Measurements from ENCODE around the gene PPA2. TPM values are rescaled to one million over a fixed set of nuclear protein-coding genes. Genes with fewer than 3 reads are reported as not detected.
"Not testable (repeated sequence)": the region's sequence is repeated elsewhere in the genome, so short reads cannot be mapped to it uniquely, and the experiment has no call there.

The PPA2 gene
- total RNA-seq, 4 donors from 2014 or later: 46.2 to 164 (median 84.6) TPM

DNA sequence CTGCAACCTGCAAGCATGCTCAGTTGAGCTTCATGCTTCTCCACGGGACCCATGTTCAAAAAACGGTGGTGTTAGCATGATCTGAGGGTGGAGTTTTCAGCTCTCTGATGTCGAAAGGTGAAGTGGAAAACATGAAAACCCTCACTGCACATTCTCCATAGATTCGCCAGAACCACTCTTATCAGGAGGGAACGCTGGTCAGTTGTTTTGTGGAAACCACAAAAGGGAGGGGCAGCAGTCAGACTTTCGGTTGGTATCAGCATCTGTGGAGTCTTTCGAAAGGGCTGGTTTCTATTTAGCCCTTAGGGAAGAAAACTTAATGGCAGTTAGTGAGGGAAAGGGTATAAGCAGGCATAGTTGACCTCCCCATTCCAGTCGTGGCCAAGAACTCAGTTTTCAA is 12.6 kb downstream of the PPA2 start:
- H3K27ac ChIP-seq: no peak overlapping the region
- H3K27me3 ChIP-seq: no peaks in the 10 kb centered on the region
- peaks cover 0 to 6% (median 0%) of the 10 kb centered on the region in 4 donors for H3K4me1 ChIP-seq
- no peak overlapping the region for H3K4me3 ChIP-seq
- intact Hi-C loops (cut with DNase I; ENCODE audit: low total_unique reads): no loop called here
- H3K36me3 ChIP-seq: no peaks in the 10 kb centered on the region
- in situ Hi-C loops (cut with MboI; ENCODE audit: low pct_ligation_motif_present in 1 of 4, low pct_unique_long_range_greater_than_20kb in 1 of 4, low sequenced_read_pairs in 3 of 4): loop anchor here in 2 of 4 donors (10.0 kb wide), 1 partner anchor 326 kb away; no protein-coding TSS in a partner anchor
- TF ChIP-seq EP300 (IDR thresholded peaks at IDR 0.05; ENCODE audit: low read depth) (no peak), POLR2A (IDR thresholded peaks at IDR 0.05) (no peak), POLR2AphosphoS5 (IDR thresholded peaks at IDR 0.05) (no peak)
- TF ChIP-seq, protein P1, sequence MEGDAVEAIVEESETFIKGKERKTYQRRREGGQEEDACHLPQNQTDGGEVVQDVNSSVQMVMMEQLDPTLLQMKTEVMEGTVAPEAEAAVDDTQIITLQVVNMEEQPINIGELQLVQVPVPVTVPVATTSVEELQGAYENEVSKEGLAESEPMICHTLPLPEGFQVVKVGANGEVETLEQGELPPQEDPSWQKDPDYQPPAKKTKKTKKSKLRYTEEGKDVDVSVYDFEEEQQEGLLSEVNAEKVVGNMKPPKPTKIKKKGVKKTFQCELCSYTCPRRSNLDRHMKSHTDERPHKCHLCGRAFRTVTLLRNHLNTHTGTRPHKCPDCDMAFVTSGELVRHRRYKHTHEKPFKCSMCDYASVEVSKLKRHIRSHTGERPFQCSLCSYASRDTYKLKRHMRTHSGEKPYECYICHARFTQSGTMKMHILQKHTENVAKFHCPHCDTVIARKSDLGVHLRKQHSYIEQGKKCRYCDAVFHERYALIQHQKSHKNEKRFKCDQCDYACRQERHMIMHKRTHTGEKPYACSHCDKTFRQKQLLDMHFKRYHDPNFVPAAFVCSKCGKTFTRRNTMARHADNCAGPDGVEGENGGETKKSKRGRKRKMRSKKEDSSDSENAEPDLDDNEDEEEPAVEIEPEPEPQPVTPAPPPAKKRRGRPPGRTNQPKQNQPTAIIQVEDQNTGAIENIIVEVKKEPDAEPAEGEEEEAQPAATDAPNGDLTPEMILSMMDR (IDR thresholded peaks at IDR 0.05): no peak
- no peaks in the 10 kb centered on the region for H3K9me3 ChIP-seq
- no peak for DNase-seq
- WGBS, 2 donors (ENCODE audit: low coverage in 1 of 2): 77 to 88% methylated on average over 3 to 8 of the region's 8 CpGs

- no peak for DNase-seq
- H3K4me1 ChIP-seq: peaks cover 0 to 6% (median 0%) of the 10 kb centered on the region in 4 donors
- no peak overlapping the region for H3K4me3 ChIP-seq
- in situ Hi-C loops (cut with MboI; ENCODE audit: low pct_ligation_motif_present in 1 of 4, low pct_unique_long_range_greater_than_20kb in 1 of 4, low sequenced_read_pairs in 3 of 4): loop anchor here in 2 of 4 donors (10.0 kb wide), 1 partner anchor 326 kb away; no protein-coding TSS in a partner anchor
- no peak overlapping the region for H3K27ac ChIP-seq
- H3K27me3 ChIP-seq: no peaks in the 10 kb centered on the region
- H3K36me3 ChIP-seq: no peaks in the 10 kb centered on the region
- 72 to 83% methylated on average over 2 of the region's 2 CpGs for WGBS, 2 donors (ENCODE audit: low coverage in 1 of 2)
- no peaks in the 10 kb centered on the region for H3K9me3 ChIP-seq
- TF ChIP-seq, protein P1 (IDR thresholded peaks at IDR 0.05): no peak
- no peak for TF ChIP-seq EP300 (IDR thresholded peaks at IDR 0.05; ENCODE audit: low read depth)
- TF ChIP-seq POLR2A (IDR thresholded peaks at IDR 0.05): no peak
- no peak for TF ChIP-seq POLR2AphosphoS5 (IDR thresholded peaks at IDR 0.05)
- intact Hi-C loops (cut with DNase I; ENCODE audit: low total_unique reads): no loop called here
Measured at GRCh38 chr4:105460306-105460705, 13.6 kb downstream of the PPA2 start.

GRCh38 chr4:105458541-105458940 is 15.3 kb downstream of the PPA2 start:
- H3K27ac ChIP-seq; DNase-seq; H3K27me3 ChIP-seq; H3K4me1 ChIP-seq; intact Hi-C loops (cut with DNase I; ENCODE audit: low total_unique reads); H3K9me3 ChIP-seq; H3K36me3 ChIP-seq; H3K4me3 ChIP-seq; in situ Hi-C loops (cut with MboI; ENCODE audit: low pct_ligation_motif_present in 1 of 4, low pct_unique_long_range_greater_than_20kb in 1 of 4, low sequenced_read_pairs in 3 of 4): not testable (repeated sequence)
- WGBS, 2 donors (ENCODE audit: low coverage in 1 of 2): 97% methylated on average over 11 of the region's 11 CpGs; no CpG with 5 or more reads in 1 of the 2 donors

DNA sequence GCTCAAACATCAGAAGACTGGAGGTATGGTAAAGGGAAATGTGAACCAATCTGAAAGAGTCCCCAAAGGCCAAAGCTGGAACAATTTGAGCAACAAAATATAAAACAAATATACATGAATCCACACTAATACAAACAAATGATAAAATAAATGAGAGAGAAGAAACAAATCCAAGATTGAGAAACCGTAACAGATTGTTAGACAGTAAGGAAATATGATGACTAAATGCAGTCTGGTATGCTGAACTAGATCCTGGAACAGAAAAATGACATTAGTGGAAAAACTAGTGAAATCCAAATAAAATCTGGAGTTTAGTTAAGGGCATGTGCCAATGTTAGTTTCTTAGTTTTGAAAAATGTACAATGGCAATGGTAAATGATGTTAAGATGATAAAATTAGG is 15.9 kb downstream of the PPA2 start:
- Histone ChIP-seq H3K4me1 (peaks cover 0 to 6% (median 0%) of the 10 kb centered on the region in 4 donors), H3K4me3 (no peak overlapping the region), H3K27me3 (no peaks in the 10 kb centered on the region), H3K36me3 (peaks cover 0 to 5% (median 0%) of the 10 kb centered on the region in 4 donors), H3K27ac (no peak overlapping the region), H3K9me3 (no peaks in the 10 kb centered on the region)
- intact Hi-C loops (cut with DNase I; ENCODE audit: low total_unique reads): no loop called here
- DNase-seq: no peak
- 79 to 85% methylated on average over 1 of the region's 1 CpG for WGBS, 2 donors (ENCODE audit: low coverage in 1 of 2)
- in situ Hi-C loops (cut with MboI; ENCODE audit: low pct_ligation_motif_present in 1 of 4, low pct_unique_long_range_greater_than_20kb in 1 of 4, low sequenced_read_pairs in 3 of 4): no loop called here
- TF ChIP-seq POLR2AphosphoS5 (IDR thresholded peaks at IDR 0.05) (no peak), EP300 (IDR thresholded peaks at IDR 0.05; ENCODE audit: low read depth) (no peak), POLR2A (IDR thresholded peaks at IDR 0.05) (no peak)
- TF ChIP-seq, protein P1 (IDR thresholded peaks at IDR 0.05): no peak

GRCh38 chr4:105455998-105456397 is 17.9 kb downstream of the PPA2 start:
- 61 to 80% methylated on average over 2 of the region's 2 CpGs for WGBS, 2 donors (ENCODE audit: low coverage in 1 of 2)
- Histone ChIP-seq H3K4me3 (no peak overlapping the region), H3K9me3 (no peaks in the 10 kb centered on the region), H3K4me1 (peaks cover 0 to 6% (median 0%) of the 10 kb centered on the region in 4 donors), H3K27me3 (no peaks in the 10 kb centered on the region), H3K36me3 (peaks cover 0 to 12% (median 6%) of the 10 kb centered on the region in 4 donors), H3K27ac (no peak overlapping the region)
- no peak for DNase-seq
- TF ChIP-seq EP300 (IDR thresholded peaks at IDR 0.05; ENCODE audit: low read depth) (no peak), POLR2A (IDR thresholded peaks at IDR 0.05) (no peak), POLR2AphosphoS5 (IDR thresholded peaks at IDR 0.05) (no peak)
- TF ChIP-seq, protein P1 (IDR thresholded peaks at IDR 0.05): no peak
- in situ Hi-C loops (cut with MboI; ENCODE audit: low pct_ligation_motif_present in 1 of 4, low pct_unique_long_range_greater_than_20kb in 1 of 4, low sequenced_read_pairs in 3 of 4) (no loop called here), intact Hi-C loops (cut with DNase I; ENCODE audit: low total_unique reads) (no loop called here)

Measured in transverse colon (tissue), 4 donors.